Stimulated activated CD4-positive, alpha-beta T cell treated with anti-CD3 and anti-CD28 coated beads, Interleukin-15, amount 100 ng/mL, for 48 hours (primary cell): Measurements from ENCODE around the gene ARHGEF16.
A peak's percentile ranks its signal among the peaks of the same experiment; 100 is the strongest.

Experiments
- DNase-seq, 2 donors: peaks; one replicate each; pipeline ENCODE4 v3.0.0-alpha.2; 2020; ENCODE audit warnings: low read depth in 2 of 2

ARHGEF16 gene

DNA sequence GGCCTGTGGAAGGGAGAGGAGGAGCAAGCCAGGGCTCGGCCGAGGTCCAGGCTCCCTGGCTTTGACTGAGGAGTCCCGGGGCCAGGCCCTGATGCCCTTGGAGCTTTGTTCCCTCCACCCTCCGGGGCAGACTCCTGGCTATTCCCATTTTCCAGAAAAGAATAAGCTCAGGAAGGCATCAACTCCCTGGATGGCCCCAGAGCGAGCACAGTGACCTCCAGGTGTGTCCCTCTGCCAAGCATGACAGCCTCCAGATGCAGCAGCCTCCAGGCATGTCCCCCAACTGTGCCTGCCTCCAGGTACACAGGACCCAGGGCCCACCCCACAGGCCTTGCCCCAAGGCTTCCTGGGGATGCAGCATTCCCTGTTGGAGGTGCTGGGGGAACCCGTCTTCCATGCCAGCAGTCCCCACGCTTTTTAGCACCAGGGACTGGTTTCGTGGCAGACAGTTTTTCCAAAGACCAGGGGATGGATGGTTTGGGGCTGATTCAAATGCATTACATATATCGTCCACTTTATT is 15.7 kb upstream of the ARHGEF16 start:
- DNase-seq, result no peak

DNA sequence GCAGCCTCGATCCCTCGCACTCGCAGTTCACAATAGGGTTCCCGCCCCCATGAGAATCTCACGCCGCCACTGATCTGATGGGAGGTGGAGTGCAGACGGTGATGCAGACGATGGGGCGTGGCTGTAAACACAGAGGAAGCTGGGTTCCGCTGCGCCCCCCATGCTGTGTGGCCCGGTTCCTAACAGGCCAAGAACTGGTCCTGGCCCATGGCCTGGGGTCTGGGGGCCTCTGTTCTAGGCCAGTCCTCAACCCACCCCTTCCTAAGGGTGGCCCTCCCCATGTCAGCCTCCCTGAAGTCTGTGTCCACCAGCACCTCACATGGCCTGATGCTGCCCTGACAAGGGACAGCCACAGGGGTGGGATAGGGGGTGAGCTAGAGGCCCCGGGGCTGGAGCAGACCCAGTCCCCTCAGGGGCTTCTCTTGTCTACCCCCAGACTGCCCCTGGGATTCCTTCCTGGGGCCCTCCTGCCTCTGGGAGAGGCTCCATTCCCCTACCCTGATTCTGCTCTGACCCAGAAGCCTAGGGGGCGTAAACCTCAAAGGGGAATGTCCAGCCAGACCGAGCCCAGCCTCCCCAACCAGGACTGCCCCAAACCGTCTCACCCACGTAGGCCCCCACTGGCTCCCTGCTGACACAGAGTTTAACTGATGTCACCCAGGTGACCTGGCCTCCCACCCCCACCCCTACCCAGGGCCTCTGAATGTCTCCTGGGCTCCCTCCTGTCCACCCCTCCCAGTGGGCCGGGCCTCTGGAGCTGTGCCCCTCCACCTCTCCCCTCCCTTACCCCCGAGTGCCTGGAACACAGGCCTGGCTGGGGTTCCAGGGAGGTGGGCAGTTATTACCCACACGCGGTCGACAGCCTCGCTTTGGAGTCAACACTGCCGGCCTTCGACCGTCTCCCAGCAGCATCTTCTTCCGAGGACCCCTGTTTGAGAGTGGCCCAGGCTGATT is 14.8 kb upstream of the ARHGEF16 start:
- no peak for DNase-seq

DNA sequence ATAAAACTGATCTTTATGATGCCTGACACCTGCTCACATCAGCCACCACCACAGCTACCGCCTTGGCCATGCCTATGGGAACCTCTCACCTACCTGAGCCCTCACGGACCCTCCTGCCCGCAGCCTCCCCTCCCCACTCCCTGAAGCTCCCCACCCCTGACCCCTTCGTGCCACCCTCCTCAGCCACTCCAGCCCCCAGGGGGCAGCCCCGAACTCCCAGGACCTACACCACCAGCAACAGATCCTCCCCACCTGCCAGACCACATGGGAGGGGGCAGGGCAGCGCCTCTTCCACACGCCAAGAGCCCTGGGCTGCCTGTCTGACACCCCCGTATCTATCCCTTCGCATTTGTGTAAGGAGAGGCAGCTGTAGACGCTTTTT is 14.2 kb upstream of the ARHGEF16 start:
- DNase-seq, result no peak

DNA sequence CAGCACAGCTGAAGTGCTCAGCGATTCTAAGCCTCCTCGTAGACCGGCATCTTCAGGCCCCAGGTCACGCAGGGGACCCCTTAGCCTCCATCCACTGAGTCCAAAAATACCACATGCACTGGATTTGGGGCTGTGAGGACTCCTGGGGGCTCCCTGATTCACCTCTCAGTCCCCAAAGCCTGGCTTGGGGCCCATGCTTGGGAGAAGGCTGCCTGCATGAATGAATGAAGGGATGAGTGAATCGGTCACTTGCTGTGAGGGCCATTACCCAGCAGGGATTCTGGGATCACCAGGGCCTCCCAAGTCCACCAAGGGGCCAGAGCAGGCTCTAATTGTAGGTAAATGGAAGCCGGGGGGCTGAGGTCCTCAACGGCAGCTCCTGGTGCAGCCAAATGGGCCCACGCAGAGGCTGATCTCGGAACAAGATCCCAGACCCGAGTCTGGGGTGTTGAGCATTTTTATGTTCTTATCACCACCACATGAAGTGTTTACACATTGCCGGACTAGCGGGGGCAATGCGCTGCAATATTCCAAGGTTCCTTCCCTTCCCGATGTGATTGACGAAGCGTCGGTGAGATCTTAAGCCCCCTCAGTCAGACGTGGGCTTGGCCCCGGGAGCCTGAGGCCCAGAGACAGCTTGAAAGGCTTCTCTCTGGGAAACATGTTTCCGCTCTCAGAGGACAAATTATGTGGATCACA is 13.6 kb upstream of the ARHGEF16 start:
- DNase-seq, result no peak

DNA sequence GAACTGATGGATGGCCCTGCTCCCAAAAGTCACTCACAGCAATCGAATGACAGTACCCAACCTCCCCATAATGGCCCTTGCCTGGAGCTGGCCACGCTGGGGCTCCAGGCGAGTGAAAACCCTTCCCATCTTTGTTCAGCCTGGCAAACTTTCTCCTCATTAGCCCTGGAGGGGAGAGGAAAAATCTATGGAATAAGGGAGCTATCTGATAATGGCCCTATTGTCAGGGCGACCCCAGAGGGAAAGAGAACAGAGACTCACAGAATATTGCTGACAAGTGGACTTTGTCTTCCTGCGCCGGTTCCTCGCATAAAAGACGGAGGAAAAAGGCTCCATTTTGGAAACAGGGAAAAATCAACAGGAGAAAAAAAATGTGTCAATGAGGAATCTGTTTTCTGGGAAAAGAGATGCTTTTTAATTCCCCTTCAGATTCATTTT is 13.0 kb upstream of the ARHGEF16 start:
- DNase-seq, result no peak

DNA sequence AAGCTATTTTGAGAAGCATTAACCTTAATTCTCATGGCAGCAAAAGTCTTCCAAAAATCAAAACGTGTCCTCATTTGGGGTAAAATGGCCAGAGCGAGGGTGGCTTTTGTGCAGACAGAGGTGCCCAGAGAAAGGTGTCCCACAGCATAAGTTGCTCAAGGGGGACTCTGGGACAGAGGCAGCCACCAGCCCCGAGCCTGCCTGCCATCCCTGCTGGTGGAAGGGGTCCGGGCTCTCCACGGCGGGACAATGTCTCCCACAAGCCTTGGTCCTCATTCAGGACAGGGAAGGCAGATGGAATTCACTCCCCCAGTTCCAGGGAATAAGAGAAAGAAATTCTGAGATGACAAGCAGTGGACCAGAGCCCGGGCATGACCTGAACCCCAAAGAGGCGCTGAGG is 12.6 kb upstream of the ARHGEF16 start:
- DNase-seq, result no peak

DNA sequence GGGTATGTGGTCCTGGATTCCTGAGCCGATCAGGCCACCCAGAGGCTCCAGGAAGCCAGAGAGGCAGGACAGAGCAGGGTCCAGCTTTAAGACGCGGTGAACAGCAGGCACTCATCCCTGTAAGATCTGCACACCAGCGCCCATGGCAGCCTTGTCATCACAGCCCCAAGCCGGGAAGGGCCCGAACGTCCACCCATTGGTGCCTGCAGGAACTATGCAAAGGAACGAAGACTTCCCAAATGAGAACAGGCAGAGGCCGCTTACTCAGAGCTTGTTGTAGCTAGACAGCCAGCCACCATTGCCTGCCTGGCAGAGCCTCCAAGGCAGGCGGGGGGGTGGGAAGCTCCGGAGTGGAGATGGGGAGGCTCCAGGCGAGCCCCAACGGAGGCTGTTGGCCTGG is 12.1 kb upstream of the ARHGEF16 start:
- no peak for DNase-seq

DNA sequence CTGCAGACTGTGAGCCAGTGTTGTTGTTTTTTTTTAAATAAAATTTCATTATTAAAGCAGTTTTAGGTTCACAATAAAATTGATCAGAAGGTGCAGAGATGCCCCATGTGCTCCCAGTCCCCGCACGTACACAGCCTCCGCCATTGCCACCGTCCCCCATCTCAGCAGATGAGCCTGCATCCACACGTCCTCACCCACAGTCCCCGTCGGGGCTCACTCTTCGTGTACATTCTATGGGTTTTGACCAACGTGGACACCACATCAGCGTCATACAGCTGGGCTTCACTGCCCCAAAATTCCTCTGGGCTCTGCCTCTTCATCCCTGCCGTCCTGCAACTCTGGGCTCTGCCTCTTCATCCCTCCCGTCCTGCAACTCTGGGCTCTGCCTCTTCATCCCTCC is 11.6 kb upstream of the ARHGEF16 start:
- no peak for DNase-seq

DNA sequence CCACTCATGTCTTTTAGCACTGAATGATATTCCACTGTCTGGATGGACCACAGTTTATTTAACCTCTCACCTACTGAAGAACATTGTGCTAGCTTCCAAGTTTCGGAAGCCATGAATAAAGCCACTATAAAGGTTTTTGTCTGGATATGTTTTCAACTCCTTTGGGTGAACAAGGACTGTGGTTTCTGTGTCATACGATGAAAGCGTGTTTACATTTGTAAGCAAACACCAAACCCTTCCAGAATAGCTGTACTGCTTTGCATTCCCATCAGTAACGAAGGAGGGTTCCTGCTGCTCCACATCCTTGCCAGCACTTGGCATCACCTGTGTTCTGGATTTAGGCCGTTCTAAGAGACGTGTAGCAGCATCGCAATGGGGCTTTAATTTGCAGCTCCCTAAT is 10.7 kb upstream of the ARHGEF16 start:
- DNase-seq, result no peak

DNA sequence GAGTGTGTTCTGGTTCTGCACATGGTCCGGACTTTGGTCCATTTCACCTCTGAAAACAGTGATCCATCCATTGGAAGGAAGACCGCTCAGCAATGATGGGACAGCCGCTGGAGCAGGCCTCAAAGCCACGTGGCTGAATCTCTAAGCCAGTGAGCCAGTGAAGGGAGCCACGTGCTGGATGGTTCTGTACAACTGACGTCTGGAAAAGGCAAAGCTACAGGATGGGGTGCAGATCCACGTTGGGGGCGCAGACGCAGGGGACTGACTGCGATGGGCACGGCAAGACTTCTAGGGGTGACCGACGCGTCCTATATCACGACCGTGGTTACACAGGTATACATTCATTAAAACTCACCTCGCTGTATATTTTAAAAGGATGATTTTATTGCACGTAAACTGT is 10.2 kb upstream of the ARHGEF16 start:
- no peak for DNase-seq

DNA sequence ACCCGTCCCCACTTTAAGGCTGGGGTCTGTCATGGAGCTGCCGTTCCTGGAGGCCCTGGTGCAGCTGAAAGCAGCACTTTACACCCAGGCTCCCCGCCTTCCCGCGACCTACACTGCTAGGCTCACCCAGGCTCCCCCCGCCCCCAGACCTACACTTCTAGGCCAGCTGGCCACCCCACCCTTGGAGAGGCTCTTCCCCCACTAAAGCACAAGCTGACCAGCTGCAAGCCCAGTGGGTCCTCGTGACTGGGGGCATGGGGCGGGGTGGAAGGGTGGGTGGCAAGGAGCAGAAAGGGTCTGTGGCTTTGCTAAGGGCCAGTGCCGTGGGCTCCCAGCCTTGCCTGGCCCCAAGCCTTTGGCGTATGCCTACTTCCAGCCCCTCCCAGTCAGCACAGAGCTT is 9.7 kb upstream of the ARHGEF16 start:
- DNase-seq, result no peak

DNA sequence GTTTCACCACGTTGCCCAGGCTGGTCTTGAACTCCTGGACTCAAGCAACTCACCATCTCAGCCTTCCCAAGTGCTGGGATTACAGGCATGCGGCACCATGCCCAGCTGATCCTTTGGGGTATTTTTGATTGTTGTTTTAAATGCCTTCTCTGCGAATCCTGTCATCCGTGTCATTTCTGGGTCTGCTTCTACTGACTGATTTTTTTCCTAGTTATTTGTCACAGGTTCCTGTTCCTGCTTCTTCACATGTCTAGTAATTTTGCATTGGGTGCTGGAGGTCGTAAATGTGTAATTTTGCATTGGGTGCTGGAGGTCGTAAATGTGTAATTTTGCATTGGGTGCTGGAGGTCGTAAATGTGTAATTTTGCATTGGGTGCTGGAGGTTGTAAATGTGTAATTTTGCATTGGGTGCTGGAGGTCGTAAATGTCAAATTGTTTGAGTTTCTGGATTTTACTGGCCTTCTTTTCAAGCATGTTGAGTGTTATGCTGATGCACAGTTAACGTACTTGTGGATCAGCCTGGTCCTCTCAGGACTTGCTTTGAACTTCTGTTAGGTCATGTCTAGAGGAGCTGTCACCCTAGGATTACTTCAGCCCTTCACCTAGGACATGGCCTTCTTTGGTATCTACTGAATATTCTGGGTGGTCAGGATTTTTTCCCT is 4.1 kb upstream of the ARHGEF16 start:
- no peak for DNase-seq

DNA sequence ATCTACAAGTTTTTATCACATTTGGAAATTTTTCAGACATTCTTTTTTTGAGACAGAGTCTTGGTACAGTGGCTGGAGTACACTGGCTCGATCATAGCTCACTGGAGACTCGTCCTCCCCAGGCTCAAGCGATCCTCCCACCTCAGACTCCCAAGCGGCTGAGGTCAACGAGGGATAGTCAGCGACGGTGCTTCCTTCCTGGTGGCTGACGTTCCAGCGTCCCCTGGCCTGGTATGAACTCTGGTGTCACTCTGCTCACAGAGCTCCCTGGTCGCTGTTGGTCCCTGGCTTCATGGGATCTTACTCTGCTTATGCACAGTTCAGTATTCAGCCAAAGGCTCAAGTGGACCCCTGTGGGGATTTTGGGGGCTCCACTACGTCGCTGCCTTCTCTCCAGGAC is 3.5 kb upstream of the ARHGEF16 start:
- DNase-seq, result no peak

DNA sequence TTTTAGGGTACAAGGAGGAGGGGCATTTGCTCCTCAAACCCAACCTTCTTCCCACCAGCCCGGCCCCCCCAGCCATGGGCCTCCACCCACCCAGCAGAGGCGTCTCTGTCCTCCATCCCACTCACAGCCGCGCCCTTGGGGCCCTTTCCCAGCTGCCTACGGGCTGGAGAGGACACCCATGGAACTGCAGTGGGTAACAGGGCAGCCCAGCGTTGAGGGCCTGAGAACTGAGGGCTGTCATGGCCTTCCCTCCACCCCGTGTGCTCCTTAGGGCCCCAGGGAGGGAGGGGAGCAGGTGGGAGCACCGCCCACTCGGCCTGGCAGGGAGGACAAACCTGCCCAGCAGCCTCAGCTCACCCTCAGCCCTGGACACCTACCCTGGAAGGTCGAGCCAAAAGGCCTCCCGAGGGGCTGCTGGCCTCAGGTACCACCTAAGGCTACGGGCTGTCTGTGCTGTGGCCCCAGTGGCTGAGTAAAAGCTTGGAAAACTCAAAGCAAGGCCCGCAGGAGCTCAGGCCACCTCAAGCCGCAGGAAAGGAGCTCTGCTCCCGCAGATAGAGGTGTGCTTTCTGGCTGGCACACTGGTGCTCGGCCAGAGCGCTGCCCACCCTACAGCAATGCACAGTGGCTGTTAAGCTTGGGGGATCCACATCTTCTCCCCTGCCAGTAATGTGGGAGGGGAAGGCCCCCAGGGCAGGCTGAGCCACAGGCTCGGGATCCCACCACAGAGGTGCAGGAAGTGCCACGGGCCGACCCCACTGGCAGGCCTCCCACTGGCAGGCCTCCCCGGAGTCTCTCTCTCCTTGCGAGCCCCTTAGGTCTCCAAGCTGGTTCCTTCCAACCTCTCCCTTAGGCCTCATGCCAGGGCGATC is 2.2 kb upstream of the ARHGEF16 start:
- no peak for DNase-seq

DNA sequence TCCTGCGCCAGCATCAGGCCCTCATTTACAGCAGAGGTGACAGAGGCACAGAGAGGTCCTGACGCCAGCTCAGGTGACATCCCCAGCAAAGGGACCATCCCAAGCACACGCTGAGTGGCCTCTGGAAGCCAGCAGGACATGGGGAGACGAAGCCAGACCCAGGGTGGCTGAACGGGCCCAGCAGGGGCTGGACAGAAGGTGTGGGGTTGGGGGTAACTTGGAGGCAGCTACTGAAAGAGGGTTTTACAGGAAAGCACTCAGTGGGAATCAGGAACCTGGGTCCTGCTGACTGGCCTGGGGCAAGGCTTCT is 1.6 kb upstream of the ARHGEF16 start:
- DNase-seq, result no peak

DNA sequence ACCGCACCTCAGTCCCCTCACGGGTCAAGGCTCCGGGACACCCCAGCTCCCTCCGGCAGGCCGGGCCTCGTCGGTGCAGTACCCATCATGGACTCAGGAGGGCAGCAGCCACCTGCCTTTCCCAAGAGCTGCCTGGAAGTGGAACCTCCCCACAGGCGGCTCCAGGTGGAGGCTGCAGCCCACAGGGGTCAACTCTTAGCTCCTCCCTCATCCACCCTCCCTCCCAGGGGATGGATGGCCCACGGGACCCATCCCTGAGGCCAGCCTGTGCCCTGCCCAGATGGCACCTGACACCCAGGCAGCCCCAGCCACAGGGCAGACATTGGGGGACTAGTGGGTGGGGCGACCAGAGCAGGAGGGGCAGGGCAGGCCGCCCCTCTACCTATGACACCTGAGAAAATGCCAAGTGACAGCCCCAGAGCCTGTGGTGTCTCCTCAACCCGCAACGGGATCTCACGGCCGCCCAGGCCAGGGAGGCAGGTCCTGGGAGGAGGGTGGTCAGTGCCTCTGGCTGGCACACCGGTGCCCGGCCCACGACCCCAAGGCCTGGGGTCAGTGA is 1.2 kb upstream of the ARHGEF16 start:
- peak; percentile 38 to 64 for DNase-seq

DNA sequence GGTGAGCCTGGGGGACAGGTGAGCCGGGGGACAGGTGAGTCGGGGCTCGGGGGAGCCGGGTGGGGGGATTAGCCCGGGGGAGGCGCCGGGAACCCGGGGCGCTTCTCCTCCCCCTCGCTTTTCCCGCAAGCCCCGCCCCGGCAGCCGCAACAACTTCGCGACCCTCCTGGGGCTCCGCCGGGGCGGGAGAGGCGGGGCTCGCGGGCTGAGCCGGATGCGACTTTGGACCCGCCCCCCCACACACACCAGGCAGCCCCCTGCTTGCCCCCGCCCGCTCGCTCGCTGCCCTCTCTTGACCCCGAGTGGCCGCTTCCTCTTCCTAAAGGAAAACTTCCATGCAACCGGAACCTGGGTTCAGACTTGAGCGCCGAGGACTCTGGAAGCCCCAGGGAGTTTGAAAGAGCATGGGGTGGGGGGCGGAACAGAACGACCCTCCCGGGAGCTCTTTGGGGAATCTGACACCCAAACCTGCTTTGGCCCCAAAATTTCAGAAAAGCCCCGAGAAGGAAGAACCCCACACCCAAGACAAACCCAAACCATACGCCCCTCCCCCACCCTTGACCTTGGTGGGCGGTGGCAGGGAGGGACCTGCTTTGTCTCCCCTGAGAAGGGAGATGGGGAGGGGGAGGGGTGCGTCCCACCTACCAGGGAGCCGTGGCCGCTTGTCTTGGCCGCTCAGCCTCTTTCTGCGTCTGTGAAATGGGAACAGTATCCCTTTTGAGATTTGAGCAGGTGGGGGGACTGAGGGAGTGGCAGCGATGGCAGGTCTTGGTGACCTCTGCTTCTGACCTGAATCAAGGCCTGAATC is 550 bp downstream of the ARHGEF16 start:
- DNase-seq, result no peak

DNA sequence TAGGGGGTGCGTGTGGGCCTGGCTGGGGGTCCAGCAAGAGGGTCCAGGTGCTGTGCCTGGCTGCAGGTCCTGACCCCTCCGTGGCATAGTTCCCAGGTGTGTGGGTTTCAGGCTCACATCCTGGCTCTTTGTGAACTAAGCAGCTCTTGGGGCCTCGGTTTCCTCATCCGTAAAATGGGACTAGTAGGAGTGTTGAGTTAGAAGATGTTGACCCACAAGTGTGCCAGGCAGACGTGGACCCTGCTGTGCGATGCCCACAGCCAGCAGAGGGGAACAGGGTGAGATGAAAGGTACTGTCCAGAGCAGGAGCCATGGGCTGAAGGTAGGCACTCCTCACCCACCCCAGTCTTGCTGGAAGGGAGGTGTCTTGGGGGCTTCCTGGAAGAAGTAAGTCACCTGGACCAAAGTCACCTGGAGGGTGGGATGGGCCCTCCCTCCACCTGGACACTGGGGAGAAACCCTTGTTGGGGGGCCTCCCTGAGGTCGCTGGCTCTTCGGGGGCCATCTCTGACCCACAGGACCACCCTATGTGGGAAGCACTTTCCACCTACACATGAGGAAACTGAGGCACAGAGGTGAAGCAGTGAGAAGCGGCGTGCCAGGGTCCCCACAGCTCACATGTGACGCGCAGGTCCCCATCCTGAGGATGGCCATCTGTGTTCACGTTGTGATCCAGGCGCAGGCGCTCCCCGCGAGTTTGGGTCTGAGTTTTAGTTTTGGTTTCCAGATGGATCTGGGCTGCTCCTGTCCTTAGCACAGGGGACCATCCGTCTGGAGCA is 1.4 kb downstream of the ARHGEF16 start:
- DNase-seq, result no peak

DNA sequence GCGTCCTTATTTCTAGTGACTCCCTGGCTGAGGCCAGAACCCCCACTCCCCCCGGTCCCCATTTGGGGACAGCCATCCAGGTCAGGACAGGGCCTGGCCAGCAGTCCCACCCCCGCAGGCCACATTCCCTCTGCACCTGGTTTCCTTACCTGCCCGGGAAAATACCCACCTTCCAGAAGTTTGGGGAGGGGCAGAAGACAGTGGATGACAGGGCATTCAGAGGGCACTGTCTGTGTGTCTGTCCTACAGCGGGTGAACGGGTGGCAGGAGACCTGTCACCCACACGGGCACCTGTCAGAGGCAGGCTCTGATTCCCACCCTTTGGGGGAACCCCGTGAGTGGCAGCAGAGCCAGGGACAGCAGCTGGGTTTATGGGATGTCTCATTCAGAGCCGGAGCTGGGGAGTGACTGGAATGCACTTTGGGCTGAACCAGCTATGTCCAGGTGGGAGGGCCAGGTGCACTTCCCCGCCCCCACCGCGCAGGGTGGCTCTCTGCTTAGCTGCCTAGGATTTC is 2.0 kb downstream of the ARHGEF16 start:
- DNase-seq, result no peak
